IMR-90 (cell line): ENCODE measurements around the gene KLHL30. TPM values are rescaled to one million over a fixed set of nuclear protein-coding genes. Genes with fewer than 3 reads are reported as not detected.

Experiments
- ATAC-seq: fragments of 200-7000 bp; cut with Tn5 transposase; 2 replicates; pipeline ENCODE4 v1.9.1; 2020; ENCODE audit warnings: low read depth, mild to moderate bottlenecking, moderate library complexity
- BruUV-seq: library from RNA; stranded (reverse); fragments of 400-500 nt; replicated peaks from 2 replicates; lab custom pipeline; 2021; lab: Mats Ljungman, UMichigan
- CTCF ChIA-PET: fragments of 300-600 bp; formaldehyde crosslinking; extraction: SDS; loops from one replicate; lab custom pipeline; 2021; ENCODE audit warnings: antibody characterized with exemption; lab: Yijun Ruan, JAX
- POLR2A ChIA-PET: fragments of 300-600 bp; sonication (Branson Sonifier 250); formaldehyde crosslinking; loops from one replicate; lab custom pipeline; 2022; ENCODE audit warnings: antibody characterized with exemption; ENCODE audit not compliant: unreplicated experiment; lab: Charles Lee
- DNase-seq: peaks from one replicate; pipeline ENCODE4 v3.0.0; 2013
- H2AFZ ChIP-seq: replicated peaks from 2 replicates; pipeline ENCODE3; 2013; ENCODE audit warnings: low read length, mild to moderate bottlenecking; ENCODE audit not compliant: poor library complexity
- H2AK5ac ChIP-seq: 2 replicates; pipeline ENCODE4 v1.6.1; 2013; ENCODE audit warnings: low read depth, low read length, inconsistent platforms
- H2AK9ac ChIP-seq: replicated peaks from 2 replicates; pipeline ENCODE3; 2013; ENCODE audit warnings: mild to moderate bottlenecking, low read depth, low read length, moderate library complexity; ENCODE audit not compliant: poor library complexity
- H2BK120ac ChIP-seq: 2 replicates; pipeline ENCODE4 v1.6.1; 2013; ENCODE audit warnings: low read depth, low read length, inconsistent platforms
- H2BK15ac ChIP-seq: 3 replicates; pipeline ENCODE4 v1.6.1; 2013; ENCODE audit warnings: low read depth, low read length, inconsistent platforms
- H2BK20ac ChIP-seq: 2 replicates; pipeline ENCODE4 v1.6.1; 2013; ENCODE audit warnings: low read depth, mild to moderate bottlenecking, inconsistent platforms, low read length, moderate library complexity
- H2BK5ac ChIP-seq: 2 replicates; pipeline ENCODE4 v1.6.1; 2013; ENCODE audit warnings: mild to moderate bottlenecking, low read depth, low read length, inconsistent platforms; ENCODE audit not compliant: poor library complexity, severe bottlenecking
- H3K14ac ChIP-seq: replicated peaks from 2 replicates; pipeline ENCODE4 v1.6.1; 2013; ENCODE audit warnings: low read depth, low read length, inconsistent platforms
- H3K18ac ChIP-seq: 2 replicates; pipeline ENCODE4 v1.6.1; 2013; ENCODE audit warnings: low read depth, low read length, control low read depth
- H3K23ac ChIP-seq: 2 replicates; pipeline ENCODE4 v1.6.1; 2013; ENCODE audit warnings: low read depth, low read length, inconsistent platforms
- H3K27ac ChIP-seq: 2 replicates; pipeline ENCODE4 v1.5.1; 2013; ENCODE audit warnings: mild to moderate bottlenecking, control low read depth, low read length; ENCODE audit not compliant: insufficient read depth
- H3K27me3 ChIP-seq: 2 replicates; pipeline ENCODE4 v1.6.1; 2013; ENCODE audit warnings: low read length; ENCODE audit not compliant: control insufficient read depth, insufficient read depth
- H3K36me3 ChIP-seq: 2 replicates; pipeline ENCODE4 v1.6.1; 2013; ENCODE audit warnings: low read length, mixed read lengths; ENCODE audit not compliant: control insufficient read depth, insufficient read depth
- H3K4ac ChIP-seq: 2 replicates; pipeline ENCODE4 v1.6.1; 2013; ENCODE audit warnings: low read depth, low read length, inconsistent platforms
- H3K4me1 ChIP-seq: 2 replicates; pipeline ENCODE4 v1.6.1; 2013; ENCODE audit warnings: low read length, mixed read lengths; ENCODE audit not compliant: control insufficient read depth, insufficient read depth
- H3K4me2 ChIP-seq: 2 replicates; pipeline ENCODE4 v1.6.1; 2013; ENCODE audit warnings: low read depth, mild to moderate bottlenecking, control low read depth, low read length, moderate library complexity
- H3K4me3 ChIP-seq: 2 replicates; pipeline ENCODE4 v1.5.1; 2013; ENCODE audit warnings: low read depth, mild to moderate bottlenecking, control low read depth, low read length, moderate library complexity; ENCODE audit not compliant: insufficient read depth
- H3K56ac ChIP-seq: 2 replicates; pipeline ENCODE4 v1.6.1; 2013; ENCODE audit warnings: low read length, inconsistent platforms; ENCODE audit not compliant: insufficient read depth; ENCODE audit errors: extremely low read depth
- H3K79me1 ChIP-seq, 2 experiments: 2 replicates each; pipeline ENCODE4 v1.6.1; 2013; ENCODE audit warnings: low read length in 2 of 2, inconsistent platforms in 1 of 2, low read depth in 1 of 2
- H3K9ac ChIP-seq: 2 replicates; pipeline ENCODE4 v1.6.1; 2013; ENCODE audit warnings: low read depth, low read length, control low read depth
- H3K9me1 ChIP-seq: 2 replicates; pipeline ENCODE4 v1.6.1; 2013; ENCODE audit warnings: low read length, inconsistent platforms; ENCODE audit not compliant: insufficient read depth
- H3K9me3 ChIP-seq: 2 replicates; pipeline ENCODE4 v1.6.1; 2013; ENCODE audit warnings: low read length; ENCODE audit not compliant: control insufficient read depth, insufficient read depth
- H4K20me1 ChIP-seq: 2 replicates; pipeline ENCODE4 v1.6.1; 2013; ENCODE audit warnings: low read length, inconsistent platforms; ENCODE audit not compliant: insufficient read depth
- H4K5ac ChIP-seq: 2 replicates; pipeline ENCODE4 v1.6.1; 2013; ENCODE audit warnings: mild to moderate bottlenecking, low read depth, low read length, control low read depth
- H4K8ac ChIP-seq, 2 experiments: 2 replicates each; pipeline ENCODE4 v1.6.1; 2013; ENCODE audit warnings: low read depth in 2 of 2, low read length in 2 of 2, control low read depth in 1 of 2, inconsistent platforms in 1 of 2
- H4K91ac ChIP-seq: 2 replicates; pipeline ENCODE4 v1.6.1; 2013; ENCODE audit warnings: low read depth, low read length, inconsistent platforms; ENCODE audit not compliant: insufficient read depth
- BHLHE40 ChIP-seq: fragments of 150-350 bp; IDR thresholded peaks from 2 replicates; pipeline ENCODE4 v1.6.1; 2016; ENCODE audit warnings: mild to moderate bottlenecking, low read depth, low read length
- CEBPB ChIP-seq: IDR thresholded peaks from 2 replicates; pipeline ENCODE4 v1.6.1; 2012; ENCODE audit warnings: low read depth, low read length, improper control_type of control experiment
- CHD1 ChIP-seq: IDR thresholded peaks from 2 replicates; pipeline ENCODE4 v1.6.1; 2012; ENCODE audit warnings: low read depth, low read length, improper control_type of control experiment
- FOS ChIP-seq: fragments of 150-350 bp; IDR thresholded peaks from 2 replicates; pipeline ENCODE4 v1.6.1; 2016; ENCODE audit warnings: low read depth, low read length
- MAZ ChIP-seq: IDR thresholded peaks from 2 replicates; pipeline ENCODE4 v1.6.1; 2012; ENCODE audit warnings: low read depth, mild to moderate bottlenecking, low read length, improper control_type of control experiment, moderate library complexity, borderline replicate concordance
- MXI1 ChIP-seq: IDR thresholded peaks from 2 replicates; pipeline ENCODE4 v1.6.1; 2012; ENCODE audit warnings: low read depth, mild to moderate bottlenecking, low read length, moderate library complexity, borderline replicate concordance
- RAD21 ChIP-seq: IDR thresholded peaks from 2 replicates; pipeline ENCODE4 v1.6.1; 2012; ENCODE audit warnings: low read length, improper control_type of control experiment
- RCOR1 ChIP-seq: IDR thresholded peaks from 2 replicates; pipeline ENCODE4 v1.6.1; 2012; ENCODE audit warnings: mild to moderate bottlenecking, low read length, improper control_type of control experiment; ENCODE audit not compliant: insufficient replicate concordance
- SMC3 ChIP-seq: fragments of 150-350 bp; IDR thresholded peaks from 2 replicates; pipeline ENCODE4 v1.6.1; 2016; ENCODE audit warnings: low read depth, mild to moderate bottlenecking, antibody characterized with exemption, low read length, moderate library complexity
- WGBS, 2 experiments: methylation state at CpG; one replicate each; pipeline versions ENCODE4 v1.1.5 to v1.1.7; 2013; ENCODE audit warnings: missing lambda C conversion rate in 2 of 2; ENCODE audit not compliant: insufficient read length in 1 of 2; ENCODE audit errors: extremely low coverage in 2 of 2; 5-methylcytosine and 5-hydroxymethylcytosine counted together
- dilution Hi-C: fragments of 300-500 bp; cut with HindIII; formaldehyde crosslinking; loops from one replicate; pipeline ENCODE4 v1.14.3; 2018; ENCODE audit warnings: low sequenced_read_pairs; ENCODE audit not compliant: unreplicated experiment
- in situ Hi-C: fragments of 300-500 bp; cut with MboI; formaldehyde crosslinking; loops from 3 replicates; pipeline ENCODE4 v1.14.3; 2019; ENCODE audit warnings: low sequenced_read_pairs, inconsistent platforms, mixed read lengths
- intact Hi-C: fragments of 100-400 bp; cut with micrococcal nuclease; formaldehyde crosslinking; loops from 2 replicates; pipeline ENCODE4 v1.10.0; 2022
- polyA plus RNA-seq, 3 experiments: library from polyadenylated mRNA; depleted of rRNA; stranded (reverse); fragments of >200 nt; gene quantifications; 2 replicates each; pipeline ENCODE4 v1.2.3, GENCODE V29; 2012; ENCODE audit warnings: low replicate concordance in 1 of 3
- total RNA-seq: library from RNA; depleted of rRNA; stranded (reverse); fragments of >200 nt; gene quantifications from 2 replicates; pipeline ENCODE4 v1.2.3, GENCODE V29; 2012
- TF ChIP-seq, protein P1 (sequence below): fragments of 150-350 bp; IDR thresholded peaks from 2 replicates; pipeline ENCODE4 v1.6.1; 2017; ENCODE audit warnings: mild to moderate bottlenecking, antibody characterized with exemption, low read length, low read depth
- TF ChIP-seq, protein P2 (sequence below): conservative IDR thresholded peaks from 2 replicates; pipeline ENCODE4 v1.5.1; 2012; ENCODE audit warnings: mild to moderate bottlenecking, low read depth, low read length, improper control_type of control experiment

The KLHL30 gene
- total and polyA plus RNA-seq, 2 of the 4 experiments (the other 2 are of a cell fraction) = under 0.01 to 0.03 TPM

DNA sequence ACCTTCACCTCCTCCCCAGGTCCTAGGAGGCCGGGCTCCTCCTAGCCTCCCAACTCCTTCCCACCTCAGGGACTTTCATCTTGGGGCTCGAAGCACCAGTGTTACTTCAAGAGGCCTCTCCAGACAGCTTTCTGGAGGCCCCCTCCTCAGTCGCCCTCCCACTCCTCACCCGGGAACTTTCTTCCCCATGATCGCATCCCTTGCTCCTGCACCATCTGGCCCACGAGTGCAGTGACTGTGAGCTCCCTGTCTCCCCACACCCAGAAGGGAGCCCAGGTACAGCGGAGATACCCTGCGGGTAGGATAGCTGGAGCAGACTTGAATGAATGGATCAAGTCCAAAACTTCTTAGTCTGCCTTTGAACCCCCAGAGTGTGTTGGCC is 26.4 kb downstream of the KLHL30 start:
- H3K9me1 ChIP-seq = peaks cover 25% of the 10 kb centered on the region
- H2BK15ac ChIP-seq = no peak overlapping the region
- H3K23ac ChIP-seq = no peak overlapping the region
- TF ChIP-seq, protein P1, sequence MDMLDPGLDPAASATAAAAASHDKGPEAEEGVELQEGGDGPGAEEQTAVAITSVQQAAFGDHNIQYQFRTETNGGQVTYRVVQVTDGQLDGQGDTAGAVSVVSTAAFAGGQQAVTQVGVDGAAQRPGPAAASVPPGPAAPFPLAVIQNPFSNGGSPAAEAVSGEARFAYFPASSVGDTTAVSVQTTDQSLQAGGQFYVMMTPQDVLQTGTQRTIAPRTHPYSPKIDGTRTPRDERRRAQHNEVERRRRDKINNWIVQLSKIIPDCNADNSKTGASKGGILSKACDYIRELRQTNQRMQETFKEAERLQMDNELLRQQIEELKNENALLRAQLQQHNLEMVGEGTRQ = no peak
- TF ChIP-seq MAZ (no peak), RAD21 (no peak), CHD1 (no peak), RCOR1 (no peak), BHLHE40 (no peak), FOS (no peak), MXI1 (no peak), SMC3 (no peak), CEBPB (no peak)
- TF ChIP-seq, protein P2, sequence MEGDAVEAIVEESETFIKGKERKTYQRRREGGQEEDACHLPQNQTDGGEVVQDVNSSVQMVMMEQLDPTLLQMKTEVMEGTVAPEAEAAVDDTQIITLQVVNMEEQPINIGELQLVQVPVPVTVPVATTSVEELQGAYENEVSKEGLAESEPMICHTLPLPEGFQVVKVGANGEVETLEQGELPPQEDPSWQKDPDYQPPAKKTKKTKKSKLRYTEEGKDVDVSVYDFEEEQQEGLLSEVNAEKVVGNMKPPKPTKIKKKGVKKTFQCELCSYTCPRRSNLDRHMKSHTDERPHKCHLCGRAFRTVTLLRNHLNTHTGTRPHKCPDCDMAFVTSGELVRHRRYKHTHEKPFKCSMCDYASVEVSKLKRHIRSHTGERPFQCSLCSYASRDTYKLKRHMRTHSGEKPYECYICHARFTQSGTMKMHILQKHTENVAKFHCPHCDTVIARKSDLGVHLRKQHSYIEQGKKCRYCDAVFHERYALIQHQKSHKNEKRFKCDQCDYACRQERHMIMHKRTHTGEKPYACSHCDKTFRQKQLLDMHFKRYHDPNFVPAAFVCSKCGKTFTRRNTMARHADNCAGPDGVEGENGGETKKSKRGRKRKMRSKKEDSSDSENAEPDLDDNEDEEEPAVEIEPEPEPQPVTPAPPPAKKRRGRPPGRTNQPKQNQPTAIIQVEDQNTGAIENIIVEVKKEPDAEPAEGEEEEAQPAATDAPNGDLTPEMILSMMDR = no peak
- H2BK20ac ChIP-seq = no peak overlapping the region
- peaks cover 2% of the 10 kb centered on the region; the same call in 1 of the 2 replicates for H3K27me3 ChIP-seq
- H3K4ac ChIP-seq = no peak overlapping the region
- no peak overlapping the region for H2AK9ac ChIP-seq
- H3K56ac ChIP-seq = no peak overlapping the region
- H2AK5ac ChIP-seq = no peak overlapping the region
- 85% methylated on average over 4 of the region's 8 CpGs; no CpG with 5 or more reads in 1 of the 2 experiments for WGBS, 2 experiments
- H4K5ac ChIP-seq = no peak overlapping the region
- peaks cover 11% of the 10 kb centered on the region; the same call in 1 of the 2 replicates for H3K36me3 ChIP-seq
- no peak overlapping the region for H3K27ac ChIP-seq
- no peak overlapping the region for H2AFZ ChIP-seq
- H3K14ac ChIP-seq = no peak overlapping the region
- intact Hi-C loops (no loop called here), in situ Hi-C loops (no loop called here), dilution Hi-C loops (no loop called here)
- no peak for ATAC-seq
- peaks cover 31% of the 10 kb centered on the region for H3K4me1 ChIP-seq
- H3K4me2 ChIP-seq = no peak overlapping the region
- H4K20me1 ChIP-seq = peaks cover 8% of the 10 kb centered on the region
- peaks cover 3 to 18% of the 10 kb centered on the region in 2 experiments; a peak in 3 of 4 replicates for H3K79me1 ChIP-seq
- H3K9ac ChIP-seq = no peak overlapping the region
- no peak overlapping the region for H4K91ac ChIP-seq
- H2BK5ac ChIP-seq = no peak overlapping the region
- no peaks in the 10 kb centered on the region for H3K9me3 ChIP-seq
- CTCF ChIA-PET = no interaction called here
- BruUV-seq = no TSS peak
- H3K4me3 ChIP-seq = no peak overlapping the region
- H4K8ac ChIP-seq = no peak overlapping the region
- no peak for DNase-seq
- H2BK120ac ChIP-seq = no peak overlapping the region
- POLR2A ChIA-PET = no interaction called here
- no peak overlapping the region for H3K18ac ChIP-seq
